ENCODE measurements around the gene PCED1A. TPM values are rescaled to one million over a fixed set of nuclear protein-coding genes. Genes with fewer than 3 reads are reported as not detected.
"Not testable (repeated sequence)": the region's sequence is repeated elsewhere in the genome, so short reads cannot be mapped to it uniquely, and the experiment has no call there.

PCED1A gene
- total RNA-seq, 1 donor from 2014 or later = 79.6 TPM

DNA sequence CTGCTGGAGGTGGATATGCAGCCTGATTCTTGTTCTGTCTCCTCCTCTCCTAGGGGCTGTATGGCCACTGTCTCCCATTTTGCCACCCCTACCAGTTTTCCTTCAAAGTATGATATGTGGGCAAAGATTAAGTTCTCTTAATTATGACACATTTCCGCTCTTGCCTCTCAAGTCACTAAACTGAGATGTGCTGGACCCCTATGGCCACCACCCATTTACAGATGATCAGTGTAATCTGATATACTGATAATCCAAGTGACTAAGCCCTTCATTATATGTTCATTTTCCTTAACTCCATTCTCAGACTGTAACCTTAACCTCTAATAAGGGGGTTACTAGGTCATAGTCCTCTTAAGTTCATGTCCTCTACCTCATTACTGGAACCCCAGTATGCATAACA, 26.4 kb downstream of the PCED1A start:
- Mint-ChIP-seq H3K4me3 (no peak overlapping the region), H3K27ac (no peak overlapping the region), H3K4me1 (ENCODE audit: unreplicated experiment) (peaks cover 7% of the 10 kb centered on the region), H3K9me3 (peaks cover 7% of the 10 kb centered on the region), H3K36me3 (no peaks in the 10 kb centered on the region), H3K27me3 (peaks cover 41% of the 10 kb centered on the region)
- no peak for DNase-seq (ENCODE audit: extremely low spot score, unreplicated experiment)
- no peak for TF ChIP-seq CTCF (conservative IDR thresholded peaks at IDR 0.05)

DNA sequence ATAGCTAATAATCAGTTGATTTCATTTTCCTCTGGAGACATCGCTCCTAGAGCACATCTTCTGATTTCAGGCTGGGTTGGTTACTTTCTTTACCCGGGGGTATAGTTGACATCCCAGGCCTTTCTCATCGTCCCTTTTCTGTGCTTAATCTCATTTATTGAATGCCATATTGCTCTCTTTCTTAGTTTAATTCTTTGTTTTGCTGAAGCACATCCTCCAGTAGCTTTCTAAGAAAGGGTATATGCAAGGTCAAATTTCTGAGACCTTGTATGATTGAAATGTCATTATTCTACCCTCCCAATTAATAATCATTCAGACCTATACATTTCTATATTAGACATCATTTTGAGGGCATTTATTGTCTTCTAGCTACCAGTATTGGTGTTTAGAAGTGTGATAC, 28.3 kb downstream of the PCED1A start:
- H3K4me3 Mint-ChIP-seq = no peak overlapping the region
- no peak for TF ChIP-seq CTCF (conservative IDR thresholded peaks at IDR 0.05)
- peaks cover 11% of the 10 kb centered on the region for H3K9me3 Mint-ChIP-seq
- no peaks in the 10 kb centered on the region for H3K36me3 Mint-ChIP-seq
- H3K27ac Mint-ChIP-seq = no peak overlapping the region
- H3K4me1 Mint-ChIP-seq (ENCODE audit: unreplicated experiment) = peaks cover 7% of the 10 kb centered on the region
- peaks cover 36% of the 10 kb centered on the region for H3K27me3 Mint-ChIP-seq
- DNase-seq (ENCODE audit: extremely low spot score, unreplicated experiment) = no peak

- no peak for TF ChIP-seq CTCF (conservative IDR thresholded peaks at IDR 0.05)
These were observed 30.8 kb downstream of the PCED1A start for GRCh38 chr20:2809690-2810089.

GRCh38 chr20:2807929-2808328, 32.5 kb downstream of the PCED1A start:
- H3K27me3 Mint-ChIP-seq = peaks cover 57% of the 10 kb centered on the region
- H3K9me3 Mint-ChIP-seq = peaks cover 11% of the 10 kb centered on the region
- H3K4me1 Mint-ChIP-seq (ENCODE audit: unreplicated experiment); H3K4me3 Mint-ChIP-seq; H3K27ac Mint-ChIP-seq; H3K36me3 Mint-ChIP-seq: not testable (repeated sequence)
- DNase-seq (ENCODE audit: extremely low spot score, unreplicated experiment) = peak; percentile 40

More at GRCh38 chr20:2809690-2810089, 30.8 kb downstream of the PCED1A start:
- no peaks in the 10 kb centered on the region for H3K36me3 Mint-ChIP-seq
- no peak for DNase-seq (ENCODE audit: extremely low spot score, unreplicated experiment)
- peaks cover 11% of the 10 kb centered on the region for H3K9me3 Mint-ChIP-seq
- H3K27me3 Mint-ChIP-seq = peaks cover 51% of the 10 kb centered on the region
- H3K27ac Mint-ChIP-seq = no peak overlapping the region
- H3K4me3 Mint-ChIP-seq = no peak overlapping the region
- H3K4me1 Mint-ChIP-seq (ENCODE audit: unreplicated experiment) = peaks cover 7% of the 10 kb centered on the region

DNA sequence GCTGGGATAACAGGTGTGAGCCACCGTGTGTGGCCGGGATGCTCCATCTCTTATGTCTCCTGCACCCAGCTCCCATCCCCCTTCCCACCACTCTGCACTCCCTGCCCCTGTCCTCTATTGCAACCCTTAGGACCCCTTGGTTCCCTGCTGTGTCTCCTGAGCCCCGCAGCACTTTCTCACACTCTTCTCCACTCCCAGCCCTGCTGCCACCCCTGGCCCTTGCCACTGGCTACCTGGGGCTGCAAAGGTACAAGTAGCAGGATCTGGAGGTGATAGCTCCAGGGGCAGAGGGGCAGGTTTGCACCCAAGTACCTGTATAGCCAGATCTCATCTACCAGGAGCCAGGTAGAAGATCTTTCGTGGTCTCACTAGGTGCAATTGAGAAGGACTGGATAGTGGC, 33.4 kb downstream of the PCED1A start:
- Mint-ChIP-seq H3K36me3 (no peaks in the 10 kb centered on the region), H3K27ac (no peak overlapping the region), H3K9me3 (peaks cover 12% of the 10 kb centered on the region), H3K4me3 (no peak overlapping the region), H3K4me1 (ENCODE audit: unreplicated experiment) (no peaks in the 10 kb centered on the region), H3K27me3 (peaks cover 61% of the 10 kb centered on the region)
- no peak for TF ChIP-seq CTCF (conservative IDR thresholded peaks at IDR 0.05)
- no peak for DNase-seq (ENCODE audit: extremely low spot score, unreplicated experiment)

GRCh38 chr20:2806351-2806701, 34.1 kb downstream of the PCED1A start:
- no peak overlapping the region for H3K4me3 Mint-ChIP-seq
- H3K27me3 Mint-ChIP-seq = peaks cover 61% of the 10 kb centered on the region
- DNase-seq (ENCODE audit: extremely low spot score, unreplicated experiment) = no peak
- H3K27ac Mint-ChIP-seq = no peak overlapping the region
- no peaks in the 10 kb centered on the region for H3K36me3 Mint-ChIP-seq
- H3K9me3 Mint-ChIP-seq = peaks cover 10% of the 10 kb centered on the region
- H3K4me1 Mint-ChIP-seq (ENCODE audit: unreplicated experiment) = peaks cover 3% of the 10 kb centered on the region
- no peak for TF ChIP-seq CTCF (conservative IDR thresholded peaks at IDR 0.05)

Data from type B pancreatic cell (in vitro differentiated cells).